Esophagus (tissue), 2 donors: ENCODE data around the gene MAP2. TPM values are rescaled to one million over a fixed set of nuclear protein-coding genes. Genes with fewer than 3 reads are reported as not detected.

ENCODE experiments used
- H3K27ac ChIP-seq, 2 donors: one replicate each; pipeline ENCODE4 v1.5.1; 2013; ENCODE audit warnings: low read depth in 2 of 2, mild to moderate bottlenecking in 2 of 2, inconsistent platforms in 1 of 2, low read length in 1 of 2, moderate library complexity in 1 of 2
- H3K27me3 ChIP-seq, 2 donors: one replicate each; pipeline ENCODE4 v1.6.1; 2013; ENCODE audit warnings: low read length in 2 of 2, control low read depth in 1 of 2, mild to moderate bottlenecking in 1 of 2; ENCODE audit not compliant: insufficient read depth in 2 of 2, control insufficient read depth in 1 of 2
- H3K36me3 ChIP-seq, 2 donors: one replicate each; pipeline ENCODE4 v1.6.1; 2013; ENCODE audit warnings: low read length in 1 of 2; ENCODE audit not compliant: control insufficient read depth in 2 of 2, insufficient read depth in 2 of 2
- H3K4me1 ChIP-seq, 2 donors: one replicate each; pipeline ENCODE4 v1.6.1; 2013; ENCODE audit warnings: low read length in 1 of 2; ENCODE audit not compliant: control insufficient read depth in 2 of 2, insufficient read depth in 2 of 2
- H3K4me3 ChIP-seq, 2 donors: one replicate each; pipeline ENCODE4 v1.5.1; 2013; ENCODE audit warnings: low read length in 2 of 2, mild to moderate bottlenecking in 2 of 2, low read depth in 1 of 2, moderate library complexity in 1 of 2
- H3K9me3 ChIP-seq, 2 donors: one replicate each; pipeline ENCODE4 v1.6.1; 2013; ENCODE audit warnings: mild to moderate bottlenecking in 2 of 2, low read depth in 1 of 2, low read length in 1 of 2, moderate library complexity in 1 of 2; ENCODE audit not compliant: control insufficient read depth in 2 of 2, insufficient read depth in 1 of 2
- WGBS, 2 donors: extraction: QIAGEN DNeasy Blood & Tissue Kit; methylation state at CpG; one replicate each; pipeline ENCODE4 v1.1.7; 2013; 5-methylcytosine and 5-hydroxymethylcytosine counted together
- polyA plus RNA-seq, 2 donors: library from polyadenylated mRNA; stranded (reverse); fragments of 200-250 nt; gene quantifications; one replicate each; pipeline ENCODE4 v1.2.3, GENCODE V29; 2013
- donor health status: healthy with polysubstance abuse.
- donor health status: Bipolar disorder and iron deficiency.

Gene MAP2
- polyA plus RNA-seq, 2 donors: 4.4 to 5.2 TPM

DNA sequence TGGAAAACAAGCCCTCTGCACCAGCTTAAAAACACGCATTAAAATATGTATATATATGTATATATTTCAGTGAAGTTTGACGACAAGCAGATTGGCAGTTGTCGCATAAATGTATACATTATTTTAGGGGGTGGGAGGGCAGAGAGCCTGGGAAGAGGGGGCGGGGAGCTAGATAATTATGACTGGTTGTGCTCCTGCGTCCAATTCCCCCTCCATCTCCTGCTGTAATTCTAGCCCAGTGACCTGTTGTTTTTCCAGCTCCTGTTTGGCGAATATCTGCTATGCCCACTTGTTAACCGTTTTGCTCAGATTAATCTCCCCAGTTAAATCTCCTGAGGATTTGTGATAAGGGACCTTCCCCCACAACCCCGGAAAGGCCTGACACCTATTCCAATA, 348.4 kb downstream of the MAP2 start:
- H3K4me3 ChIP-seq: no peak overlapping the region
- no peaks in the 10 kb centered on the region for H3K9me3 ChIP-seq
- H3K27ac ChIP-seq: no peak overlapping the region
- H3K36me3 ChIP-seq: no peaks in the 10 kb centered on the region
- peaks cover 0 to 2% of the 10 kb centered on the region in 2 donors for H3K27me3 ChIP-seq
- WGBS, 2 donors: 15 to 16% methylated on average over 8 of the region's 8 CpGs
- H3K4me1 ChIP-seq: peaks cover 3 to 6% of the 10 kb centered on the region in 2 donors

GRCh38 chr2:209773377-209773776, 349.5 kb downstream of the MAP2 start:
- Histone ChIP-seq H3K27ac (no peak overlapping the region), H3K4me3 (no peak overlapping the region), H3K27me3 (peaks cover 0 to 2% of the 10 kb centered on the region in 2 donors), H3K9me3 (no peaks in the 10 kb centered on the region), H3K36me3 (no peaks in the 10 kb centered on the region), H3K4me1 (peaks cover 3 to 6% of the 10 kb centered on the region in 2 donors)
- 17 to 21% methylated on average over 3 of the region's 3 CpGs for WGBS, 2 donors
